Fibroblast of villous mesenchyme (primary cell): Measurements from ENCODE around the gene DKK3. TPM values are rescaled to one million over a fixed set of nuclear protein-coding genes. Genes with fewer than 3 reads are reported as not detected.
A peak's percentile ranks its signal among the peaks of the same experiment; 100 is the strongest.
"Not testable (repeated sequence)": the region's sequence is repeated elsewhere in the genome, so short reads cannot be mapped to it uniquely, and the experiment has no call there.

ENCODE experiments used
- DNase-seq: peaks from one replicate; pipeline ENCODE4 v3.0.0-alpha.2; 2010; ENCODE audit warnings: low read depth
- H3K4me3 ChIP-seq: 2 replicates; pipeline ENCODE4 v1.5.1; 2011; ENCODE audit warnings: low read depth, mild to moderate bottlenecking, low read length
- total RNA-seq: library from RNA; depleted of rRNA; stranded (reverse); fragments of >200 nt; gene quantifications from 2 replicates; pipeline ENCODE4 v1.2.3, GENCODE V29; 2012
- TF ChIP-seq, protein P1 (sequence below): IDR thresholded peaks from 2 replicates; pipeline ENCODE4 v1.5.1; 2012; ENCODE audit warnings: low read depth, mild to moderate bottlenecking, low read length; ENCODE audit not compliant: insufficient read depth

The DKK3 gene
- total RNA-seq, 1 donor, result 338 TPM

DNA sequence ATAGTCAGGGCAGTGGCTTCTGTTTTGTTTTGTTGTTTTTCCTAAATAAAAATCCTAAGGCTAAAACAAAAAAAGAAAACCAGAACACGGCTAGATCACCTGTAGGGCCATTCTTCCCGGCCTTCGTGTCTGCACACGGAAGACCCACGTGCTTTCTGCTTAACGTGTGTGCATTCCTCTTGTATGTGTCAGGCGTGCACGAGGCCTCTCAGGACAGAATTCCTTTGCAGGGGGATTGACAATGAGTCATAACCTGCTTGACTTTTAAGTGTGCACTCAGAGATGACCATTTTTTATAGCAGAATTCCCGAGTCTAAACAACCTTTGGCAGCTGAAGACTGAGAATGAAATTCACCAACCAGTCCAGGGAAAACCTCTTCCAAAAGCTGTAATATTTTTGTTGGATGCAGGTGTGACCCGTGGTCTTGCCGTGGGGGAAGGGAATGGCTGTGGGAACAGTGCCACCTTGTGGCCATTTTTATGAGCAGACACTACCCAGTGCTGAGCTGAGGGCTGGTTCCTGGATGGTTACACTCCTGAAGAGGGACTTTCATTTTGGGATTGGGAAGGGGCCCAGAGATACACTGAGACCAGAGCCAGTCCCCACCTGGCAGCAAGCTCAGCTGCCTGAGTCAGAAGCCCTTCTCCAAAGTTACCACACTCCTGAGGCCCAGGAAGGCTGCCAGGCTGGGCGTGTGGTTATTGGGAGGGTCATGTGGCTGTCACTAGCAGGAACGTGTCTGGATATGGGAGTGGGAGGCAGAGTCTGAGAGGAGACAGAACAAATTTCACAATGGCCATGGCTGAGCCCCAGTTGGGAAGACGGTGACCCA is 35.7 kb upstream of the DKK3 start:
- peak; percentile 95 for DNase-seq

DNA sequence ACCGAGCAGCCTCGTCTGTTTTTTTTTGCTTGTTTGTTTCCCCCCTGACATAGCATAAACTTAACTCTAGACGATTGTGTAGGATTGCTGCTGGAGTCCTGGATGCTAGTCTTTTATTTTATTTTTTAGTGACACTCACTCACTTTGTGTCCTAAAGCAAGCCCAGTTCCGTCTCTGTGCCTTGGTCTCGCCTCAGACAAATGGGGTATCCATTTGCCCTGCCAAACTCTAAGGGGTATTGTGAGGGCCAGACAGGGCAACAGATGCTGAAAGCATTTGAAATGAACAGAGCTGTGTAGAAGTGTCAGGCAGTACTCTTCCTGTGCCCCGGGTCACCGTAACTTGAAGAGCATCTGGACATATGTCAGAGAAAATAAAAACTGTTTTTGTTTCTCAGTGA is 34.8 kb upstream of the DKK3 start:
- H3K4me3 ChIP-seq, result no peak overlapping the region
- no peak for DNase-seq
- TF ChIP-seq, protein P1, sequence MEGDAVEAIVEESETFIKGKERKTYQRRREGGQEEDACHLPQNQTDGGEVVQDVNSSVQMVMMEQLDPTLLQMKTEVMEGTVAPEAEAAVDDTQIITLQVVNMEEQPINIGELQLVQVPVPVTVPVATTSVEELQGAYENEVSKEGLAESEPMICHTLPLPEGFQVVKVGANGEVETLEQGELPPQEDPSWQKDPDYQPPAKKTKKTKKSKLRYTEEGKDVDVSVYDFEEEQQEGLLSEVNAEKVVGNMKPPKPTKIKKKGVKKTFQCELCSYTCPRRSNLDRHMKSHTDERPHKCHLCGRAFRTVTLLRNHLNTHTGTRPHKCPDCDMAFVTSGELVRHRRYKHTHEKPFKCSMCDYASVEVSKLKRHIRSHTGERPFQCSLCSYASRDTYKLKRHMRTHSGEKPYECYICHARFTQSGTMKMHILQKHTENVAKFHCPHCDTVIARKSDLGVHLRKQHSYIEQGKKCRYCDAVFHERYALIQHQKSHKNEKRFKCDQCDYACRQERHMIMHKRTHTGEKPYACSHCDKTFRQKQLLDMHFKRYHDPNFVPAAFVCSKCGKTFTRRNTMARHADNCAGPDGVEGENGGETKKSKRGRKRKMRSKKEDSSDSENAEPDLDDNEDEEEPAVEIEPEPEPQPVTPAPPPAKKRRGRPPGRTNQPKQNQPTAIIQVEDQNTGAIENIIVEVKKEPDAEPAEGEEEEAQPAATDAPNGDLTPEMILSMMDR, result no peak

More for the DNA sequence above, 35.7 kb upstream of the DKK3 start:
- peak overlapping the region; percentile 16 for H3K4me3 ChIP-seq
- TF ChIP-seq, protein P1, result peak; percentile 90

DNA sequence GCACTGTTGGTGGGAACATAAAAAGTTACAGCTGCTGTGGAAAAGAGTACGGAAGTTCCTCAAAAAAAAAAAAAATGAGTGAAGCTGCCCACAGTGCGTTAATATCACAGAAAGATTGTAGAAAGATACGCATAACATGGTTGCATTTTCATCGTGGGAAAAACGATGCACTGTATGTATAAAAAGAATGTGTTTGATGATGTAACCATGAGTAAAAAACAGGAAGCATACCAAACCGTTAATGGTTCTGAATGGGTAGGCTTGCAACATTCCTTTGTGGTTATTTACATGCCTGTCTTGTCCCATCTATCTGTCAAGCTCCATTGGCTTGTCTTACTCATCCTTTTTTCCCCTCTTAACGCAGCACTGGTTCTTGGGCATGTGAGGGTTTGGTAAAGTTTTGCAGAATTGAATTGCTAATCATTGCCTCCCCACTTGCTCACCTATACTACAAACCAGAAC is 33.8 kb upstream of the DKK3 start:
- TF ChIP-seq, protein P1, result no peak

DNA sequence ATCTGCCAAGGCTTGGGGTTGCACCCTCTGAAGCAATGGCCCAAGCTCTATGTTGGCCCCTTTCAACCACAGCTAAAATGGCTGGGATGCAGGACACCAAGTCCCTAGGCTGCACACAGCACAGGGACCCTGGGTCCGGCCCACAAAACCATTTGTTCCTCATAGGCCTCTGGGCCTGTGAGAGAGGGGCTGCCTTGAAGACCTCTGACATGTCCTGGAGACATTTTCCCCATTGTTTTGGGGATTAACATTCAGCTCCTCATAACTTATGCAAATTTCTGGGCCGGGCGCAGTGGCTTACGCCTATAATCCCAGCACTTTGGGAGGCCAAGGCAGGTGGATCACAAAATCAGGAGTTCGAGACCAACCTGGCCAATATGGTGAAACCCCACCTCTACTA is 32.3 kb upstream of the DKK3 start:
- not testable (repeated sequence) for H3K4me3 ChIP-seq, DNase-seq

More for the DNA sequence above, 33.8 kb upstream of the DKK3 start:
- no peak overlapping the region for H3K4me3 ChIP-seq
- peak; percentile 96 for DNase-seq

DNA sequence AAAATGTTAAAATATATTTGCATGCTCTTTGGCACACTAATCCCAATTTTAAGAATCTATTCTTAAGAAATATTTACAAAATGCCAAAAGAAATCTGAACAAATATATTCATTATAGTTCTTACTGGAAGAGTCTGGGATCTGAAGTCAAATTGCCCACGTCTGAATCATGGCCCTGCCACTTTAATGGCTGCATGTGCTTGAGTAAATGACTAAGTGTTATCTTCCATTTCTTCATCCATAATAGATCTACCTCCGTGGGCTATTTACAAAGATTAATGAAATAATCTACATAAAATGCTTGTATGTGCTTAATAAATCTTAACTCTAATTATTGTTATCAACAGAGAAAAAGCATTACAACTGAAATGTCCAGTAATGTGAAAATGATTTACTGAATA is 24.5 kb upstream of the DKK3 start:
- TF ChIP-seq, protein P1, result no peak
- DNase-seq, result no peak
- no peak overlapping the region for H3K4me3 ChIP-seq

DNA sequence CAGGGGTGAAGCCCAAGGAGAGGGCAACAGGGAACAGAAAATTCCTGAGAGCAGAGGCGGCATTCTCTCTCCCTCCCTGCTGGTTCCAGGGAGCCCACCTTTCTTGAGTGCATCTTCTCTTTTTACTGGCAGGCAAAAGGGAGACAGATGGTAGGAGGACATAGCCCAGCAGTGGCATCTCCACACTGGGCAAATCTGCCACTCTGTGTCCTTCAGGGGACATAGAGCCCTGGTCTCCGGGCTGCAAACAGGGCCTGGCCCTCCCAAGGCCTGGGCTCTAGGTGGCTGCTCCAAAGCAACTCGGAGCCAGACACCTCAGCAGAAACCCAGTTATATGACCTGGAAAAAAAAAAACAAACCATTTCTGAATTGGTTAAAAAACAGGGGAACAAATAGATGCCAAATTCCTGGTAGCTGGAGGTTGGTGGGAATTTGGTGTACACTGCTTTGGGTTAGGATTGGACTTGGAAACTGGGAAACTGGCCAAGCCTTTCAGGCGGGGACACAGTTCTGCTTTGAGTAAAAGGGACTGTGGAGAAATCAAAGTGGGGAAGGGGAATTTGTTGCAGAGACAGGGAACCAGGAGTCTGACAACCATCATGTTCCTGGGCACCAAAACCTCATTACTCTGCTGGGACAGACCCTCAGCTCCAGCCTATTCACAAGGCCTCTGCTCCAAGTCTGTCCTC is 23.6 kb upstream of the DKK3 start:
- TF ChIP-seq, protein P1, result no peak
- no peak for DNase-seq
- H3K4me3 ChIP-seq, result no peak overlapping the region

DNA sequence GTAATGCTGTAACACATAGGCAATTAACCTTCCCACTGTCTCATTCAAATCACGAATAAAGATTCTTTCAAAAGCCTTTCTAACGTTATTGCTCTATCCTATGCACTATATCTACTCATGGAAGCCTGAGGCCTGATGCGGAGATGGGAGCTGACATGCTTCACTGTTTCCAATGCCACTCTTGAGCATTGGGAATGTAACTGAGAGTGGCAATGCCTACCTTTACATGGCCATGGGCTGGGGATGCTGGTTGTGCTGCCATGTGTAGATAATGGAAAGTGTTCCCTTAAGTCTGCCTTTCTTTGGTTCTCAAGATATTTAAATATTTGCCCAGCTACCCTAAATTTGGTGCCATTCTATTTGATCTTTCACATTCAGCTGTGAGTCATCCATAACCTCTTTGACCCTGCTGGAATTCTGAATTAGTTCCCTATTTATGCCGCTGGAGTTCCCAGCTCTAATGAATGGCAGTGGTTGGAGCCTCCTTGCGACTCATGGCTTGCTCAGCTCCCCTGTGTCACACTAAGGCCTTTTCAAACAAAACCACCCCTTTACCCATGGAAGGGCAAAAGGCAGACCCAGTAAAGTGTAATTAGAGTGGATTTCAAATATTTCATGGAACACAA is 21.4 kb upstream of the DKK3 start:
- H3K4me3 ChIP-seq, result no peak overlapping the region
- no peak for DNase-seq
- TF ChIP-seq, protein P1, result no peak
